AG09319 (cell line): ENCODE measurements around the gene TRIM68.
A peak's percentile ranks its signal among the peaks of the same experiment; 100 is the strongest.

ENCODE experiments used
- DNase-seq: peaks from one replicate; pipeline ENCODE4 v3.0.0-alpha.2; 2010; ENCODE audit warnings: low read depth; ENCODE audit errors: extremely low read depth
- CTCF ChIP-seq: IDR thresholded peaks from 2 replicates; pipeline ENCODE4 v1.5.1; 2011; ENCODE audit warnings: low read depth, mild to moderate bottlenecking, inconsistent platforms, low read length, moderate library complexity

TRIM68 gene

GRCh38 chr11:4642043-4642442 is 34.0 kb upstream of the TRIM68 start:
- no peak for TF ChIP-seq CTCF
- DNase-seq: no peak

GRCh38 chr11:4641501-4641900 is 33.5 kb upstream of the TRIM68 start:
- no peak for DNase-seq
- TF ChIP-seq CTCF: no peak

GRCh38 chr11:4639931-4640330 is 31.9 kb upstream of the TRIM68 start:
- no peak for TF ChIP-seq CTCF
- no peak for DNase-seq

- no peak for DNase-seq
- no peak for TF ChIP-seq CTCF
Observed at GRCh38 chr11:4637662-4638047, 29.6 kb upstream of the TRIM68 start.

GRCh38 chr11:4636962-4637661 is 29.1 kb upstream of the TRIM68 start, which contains the start of gene OR51D1:
Gene OR51D1 (plus strand): TSS chr11:4637477. CDS start chr11:4639791, 2,314 bp downstream.
- TF ChIP-seq CTCF: peak; percentile 94
- peak; percentile 32 for DNase-seq

- DNase-seq: no peak
- no peak for TF ChIP-seq CTCF
Observed at GRCh38 chr11:4636136-4636535, 28.1 kb upstream of the TRIM68 start.

- peak; percentile 23 for DNase-seq
Observed at GRCh38 chr11:4626207-4627099, 18.4 kb upstream of the TRIM68 start.

More at GRCh38 chr11:4626207-4627099, 18.4 kb upstream of the TRIM68 start:
- peak; percentile 49 for TF ChIP-seq CTCF
